ENCODE results near the gene KIF25. TPM values are rescaled to one million over a fixed set of nuclear protein-coding genes. Genes with fewer than 3 reads are reported as not detected.

Gene KIF25
- total RNA-seq, 3 donors from 2014 or later = 0.66 TPM; not detected in 2

DNA sequence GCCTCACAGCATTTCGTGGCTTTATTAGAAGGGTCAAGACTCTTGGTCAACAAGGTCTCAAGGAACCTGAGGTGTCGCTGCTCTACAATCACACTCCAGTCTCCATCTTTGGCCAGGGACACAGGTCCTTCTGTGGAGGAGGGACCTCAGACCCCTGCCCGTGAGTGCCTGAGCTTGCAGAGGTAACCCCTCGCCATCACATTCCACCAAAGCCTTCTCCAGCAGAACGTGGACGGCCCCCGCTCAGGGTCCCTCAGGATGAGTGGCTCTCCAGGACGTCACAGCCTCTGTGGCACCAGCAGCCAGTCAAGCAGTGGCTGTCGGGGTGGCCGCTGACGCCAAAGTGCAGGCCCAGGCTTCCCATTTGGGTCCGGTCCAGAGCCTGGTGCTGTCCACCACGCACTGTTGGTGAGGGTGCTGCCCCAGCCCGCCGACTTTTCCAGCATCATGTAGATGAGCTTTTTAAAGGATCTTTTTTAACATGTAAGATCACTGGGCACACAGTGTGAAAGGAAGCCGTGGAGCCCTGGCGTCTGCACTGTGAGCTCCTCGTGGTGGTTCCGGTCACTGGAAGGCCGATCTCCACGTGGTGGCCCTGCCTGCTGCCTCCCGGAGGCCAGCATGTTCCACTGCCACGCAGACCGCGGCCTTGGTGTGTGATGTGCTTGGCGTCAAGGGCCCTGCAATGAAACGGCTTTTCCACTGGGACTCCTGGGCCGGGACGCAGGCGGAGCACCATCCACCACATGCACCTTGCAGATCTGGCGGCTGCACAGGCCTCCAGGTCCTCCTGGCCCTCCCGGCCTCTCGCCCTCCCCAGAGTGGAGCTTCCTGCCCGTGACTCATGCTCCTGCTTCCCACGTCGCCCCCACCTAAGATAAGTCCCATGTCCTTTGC is 8.3 kb upstream of the KIF25 start:
- no peak for DNase-seq (ENCODE audit: low spot score in 2 of 2)
- H3K27me3 ChIP-seq = no peaks in the 10 kb centered on the region
- no peak overlapping the region for H3K27ac ChIP-seq

DNA sequence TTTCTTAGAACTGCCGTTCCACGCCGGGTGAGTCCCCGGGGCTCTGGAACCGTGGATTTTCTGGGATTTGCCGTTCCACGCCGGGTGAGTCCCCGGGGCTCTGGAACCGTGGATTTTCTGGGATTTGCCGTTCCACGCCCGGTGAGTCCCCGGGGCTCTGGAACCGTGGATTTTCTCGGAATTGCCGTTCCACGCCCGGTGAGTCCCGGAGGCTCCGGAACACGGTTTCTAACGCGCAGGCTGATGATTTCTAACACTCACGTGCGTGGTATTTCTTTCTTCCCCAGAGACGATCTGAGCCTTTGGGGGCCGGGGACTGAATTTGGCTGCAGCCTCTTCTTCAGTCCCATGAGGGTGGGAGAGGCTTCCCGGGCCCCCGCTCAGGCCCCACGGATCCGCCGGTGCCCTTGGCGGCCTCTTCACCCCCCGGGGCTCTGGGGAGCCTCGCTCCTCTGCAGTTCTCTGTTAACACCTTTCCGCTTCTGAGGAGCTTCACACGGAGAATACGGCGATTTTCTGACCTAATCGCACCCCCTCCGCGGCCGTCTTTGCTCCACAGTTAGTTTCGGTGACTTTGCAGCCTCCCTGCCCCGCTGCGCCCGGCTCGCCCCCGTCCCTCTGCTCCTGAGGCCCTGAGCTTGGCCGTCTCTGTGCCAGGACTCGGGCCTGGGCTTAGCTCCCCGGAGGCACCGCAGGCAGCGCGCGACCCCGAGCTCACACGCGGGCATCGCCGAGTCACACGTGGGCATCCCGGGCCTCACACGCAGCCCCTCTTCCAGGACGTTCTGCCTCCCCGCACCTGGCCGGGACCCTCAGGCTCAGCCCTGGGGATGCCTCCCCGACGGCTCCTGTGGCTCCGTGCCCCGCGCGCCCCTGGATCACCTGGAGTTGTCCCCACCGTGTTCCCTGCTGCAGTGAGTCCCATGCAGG is 7.2 kb upstream of the KIF25 start:
- Histone ChIP-seq H3K27ac (no peak overlapping the region), H3K9me3 (no peaks in the 10 kb centered on the region), H3K4me3 (no peak overlapping the region), H3K4me1 (no peaks in the 10 kb centered on the region), H3K36me3 (no peaks in the 10 kb centered on the region), H3K27me3 (no peaks in the 10 kb centered on the region)
- no peak for DNase-seq (ENCODE audit: low spot score in 2 of 2)
- intact Hi-C loops (cut with DNase I; ENCODE audit: low total_unique reads) = no loop called here
- TF ChIP-seq, protein P1, sequence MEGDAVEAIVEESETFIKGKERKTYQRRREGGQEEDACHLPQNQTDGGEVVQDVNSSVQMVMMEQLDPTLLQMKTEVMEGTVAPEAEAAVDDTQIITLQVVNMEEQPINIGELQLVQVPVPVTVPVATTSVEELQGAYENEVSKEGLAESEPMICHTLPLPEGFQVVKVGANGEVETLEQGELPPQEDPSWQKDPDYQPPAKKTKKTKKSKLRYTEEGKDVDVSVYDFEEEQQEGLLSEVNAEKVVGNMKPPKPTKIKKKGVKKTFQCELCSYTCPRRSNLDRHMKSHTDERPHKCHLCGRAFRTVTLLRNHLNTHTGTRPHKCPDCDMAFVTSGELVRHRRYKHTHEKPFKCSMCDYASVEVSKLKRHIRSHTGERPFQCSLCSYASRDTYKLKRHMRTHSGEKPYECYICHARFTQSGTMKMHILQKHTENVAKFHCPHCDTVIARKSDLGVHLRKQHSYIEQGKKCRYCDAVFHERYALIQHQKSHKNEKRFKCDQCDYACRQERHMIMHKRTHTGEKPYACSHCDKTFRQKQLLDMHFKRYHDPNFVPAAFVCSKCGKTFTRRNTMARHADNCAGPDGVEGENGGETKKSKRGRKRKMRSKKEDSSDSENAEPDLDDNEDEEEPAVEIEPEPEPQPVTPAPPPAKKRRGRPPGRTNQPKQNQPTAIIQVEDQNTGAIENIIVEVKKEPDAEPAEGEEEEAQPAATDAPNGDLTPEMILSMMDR (IDR thresholded peaks at IDR 0.05) = no peak
- TF ChIP-seq POLR2A (IDR thresholded peaks at IDR 0.05) = no peak

More for the DNA sequence above, 8.3 kb upstream of the KIF25 start:
- Histone ChIP-seq H3K36me3 (no peaks in the 10 kb centered on the region), H3K9me3 (no peaks in the 10 kb centered on the region), H3K4me1 (no peaks in the 10 kb centered on the region), H3K4me3 (no peak overlapping the region)
- TF ChIP-seq, protein P1 (IDR thresholded peaks at IDR 0.05) = no peak
- no peak for TF ChIP-seq POLR2A (IDR thresholded peaks at IDR 0.05)
- TF ChIP-seq POLR2AphosphoS5 (IDR thresholded peaks at IDR 0.05) = no peak
- intact Hi-C loops (cut with DNase I; ENCODE audit: low total_unique reads) = no loop called here

DNA sequence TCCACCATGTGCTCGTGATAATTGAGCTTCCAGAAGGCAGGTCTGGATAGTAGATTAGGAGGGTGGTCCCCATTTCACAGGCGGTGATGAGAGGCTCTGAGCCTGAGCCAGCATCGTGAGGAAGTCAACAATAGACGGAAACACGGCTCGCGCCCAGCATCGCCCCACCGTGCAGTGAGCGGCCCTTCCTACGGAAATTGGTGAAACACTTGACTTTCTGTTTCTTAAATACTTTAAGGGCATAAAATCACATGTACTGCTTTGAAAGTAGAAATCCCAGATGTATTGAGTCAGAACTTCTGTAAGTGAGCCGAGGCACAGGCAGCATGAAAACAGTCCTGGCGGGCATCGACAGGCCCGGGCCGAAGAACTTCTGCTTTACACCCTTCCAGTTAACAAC is 4.3 kb upstream of the KIF25 start:
- Histone ChIP-seq H3K4me1 (no peaks in the 10 kb centered on the region), H3K4me3 (no peak overlapping the region), H3K9me3 (no peaks in the 10 kb centered on the region), H3K27me3 (no peaks in the 10 kb centered on the region), H3K27ac (peak overlapping the region in 1 of 2 donors; percentile 5), H3K36me3 (no peaks in the 10 kb centered on the region)
- intact Hi-C loops (cut with DNase I; ENCODE audit: low total_unique reads) = no loop called here
- no peak for DNase-seq (ENCODE audit: low spot score in 2 of 2)
- TF ChIP-seq, protein P1 (IDR thresholded peaks at IDR 0.05) = no peak
- peak in 2 of 3 donors; percentile 21 to 33 for TF ChIP-seq POLR2AphosphoS5 (IDR thresholded peaks at IDR 0.05)

DNA sequence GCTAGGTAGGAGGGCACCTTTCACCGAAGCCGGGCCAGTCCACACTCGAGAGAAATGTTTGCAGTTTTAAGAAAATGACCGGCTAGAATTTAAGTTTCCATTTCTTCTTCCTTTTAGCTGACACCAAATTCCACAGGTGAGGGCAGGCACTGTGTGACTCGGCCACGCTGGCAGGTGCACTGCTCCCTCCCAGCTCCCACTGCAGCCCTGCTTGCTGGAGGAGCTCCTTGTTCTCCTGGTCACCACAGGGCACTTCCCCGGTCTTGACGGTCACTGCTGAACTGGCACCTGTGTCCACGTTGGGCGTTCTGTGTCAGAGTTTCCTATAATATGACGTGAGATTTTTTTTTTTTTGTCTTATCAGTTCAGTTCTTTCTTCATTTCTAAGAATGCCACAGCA is 3.6 kb upstream of the KIF25 start:
- H3K4me1 ChIP-seq = no peaks in the 10 kb centered on the region
- DNase-seq (ENCODE audit: low spot score in 2 of 2) = no peak
- no peaks in the 10 kb centered on the region for H3K27me3 ChIP-seq
- H3K4me3 ChIP-seq = no peak overlapping the region
- H3K9me3 ChIP-seq = no peaks in the 10 kb centered on the region
- intact Hi-C loops (cut with DNase I; ENCODE audit: low total_unique reads) = no loop called here
- TF ChIP-seq POLR2A (IDR thresholded peaks at IDR 0.05) = no peak
- TF ChIP-seq POLR2AphosphoS5 (IDR thresholded peaks at IDR 0.05) = no peak
- TF ChIP-seq, protein P1 (IDR thresholded peaks at IDR 0.05) = no peak
- no peaks in the 10 kb centered on the region for H3K36me3 ChIP-seq
- H3K27ac ChIP-seq = peak overlapping the region in 1 of 2 donors; percentile 49

Measured in breast epithelium (tissue), 4 donors.